K562 (cell line): ENCODE data around the gene ISYNA1. TPM values are rescaled to one million over a fixed set of nuclear protein-coding genes. Genes with fewer than 3 reads are reported as not detected.

ENCODE experiments used
- ATAC-seq: fragments of 200-7000 bp; cut with Tn5 transposase; 3 replicates; pipeline ENCODE4 v1.9.1; 2020; ENCODE audit warnings: moderate library complexity
- BruUV-seq: library from RNA; stranded (reverse); fragments of 400-500 nt; replicated peaks from 2 replicates; lab custom pipeline; 2021; lab: Mats Ljungman, UMichigan
- CTCF ChIA-PET: fragments of 300-600 bp; formaldehyde crosslinking; extraction: SDS; loops from one replicate; lab custom pipeline; 2021; ENCODE audit warnings: low intra/inter-chr PET ratio; lab: Yijun Ruan, JAX
- POLR2A ChIA-PET: fragments of 300-600, 350-650 bp; sonication (Branson Sonifier 250); formaldehyde crosslinking; extraction: SDS; loops from one replicate; lab custom pipeline; 2021; ENCODE audit warnings: antibody characterized with exemption, inconsistent platforms; lab: Yijun Ruan, JAX
- DNase-seq, 4 experiments: peaks; one replicate each; pipeline versions ENCODE4 v3.0.0 to v3.0.0-alpha.2; 2011 to 2018; ENCODE audit warnings: low spot score in 3 of 4, mixed read lengths in 3 of 4; ENCODE audit errors: extremely low read depth in 1 of 4
- FAIRE-seq: peaks from 2 replicates; lab custom pipeline; 2011; peaks lifted over from hg19 to GRCh38; lab: Jason Lieb, UNC
- H2AFZ ChIP-seq: 2 replicates; pipeline ENCODE4 v1.6.0; 2011; ENCODE audit warnings: low read depth, low read length, control low read depth, inconsistent platforms
- H3K27ac ChIP-seq: fragments of 200-600 bp; 3 replicates; pipeline ENCODE4 v1.8.0; 2011; ENCODE audit warnings: low read depth, mild to moderate bottlenecking, control low read depth, inconsistent platforms, low read length, moderate library complexity, mixed read lengths; ENCODE audit errors: extremely low read depth
- H3K27me3 ChIP-seq, 2 experiments: fragments of 300-600 bp in 1 of 2; 2 replicates in 1 of 2; 3 replicates in 1 of 2; pipeline versions ENCODE4 v1.6.0 to v1.8.0; 2011; ENCODE audit warnings: inconsistent platforms in 2 of 2, low read length in 2 of 2, mild to moderate bottlenecking in 1 of 2, mixed read lengths in 1 of 2, moderate library complexity in 1 of 2; ENCODE audit not compliant: control insufficient read depth in 2 of 2, insufficient read depth in 2 of 2
- H3K36me3 ChIP-seq: fragments of 300-600 bp; 3 replicates; pipeline ENCODE4 v1.8.0; 2011; ENCODE audit warnings: mild to moderate bottlenecking, low read length, inconsistent platforms; ENCODE audit not compliant: control insufficient read depth, insufficient read depth
- H3K4me1 ChIP-seq, 2 experiments: fragments of 200-600 bp in 1 of 2; replicated peaks in 1 of 2; 2 replicates in 1 of 2; 3 replicates in 1 of 2; pipeline versions ENCODE4 v1.5.1 to v1.8.0; 2011; ENCODE audit warnings: inconsistent platforms in 2 of 2, low read length in 2 of 2, mild to moderate bottlenecking in 1 of 2, mixed read lengths in 1 of 2, moderate library complexity in 1 of 2; ENCODE audit not compliant: control insufficient read depth in 2 of 2, insufficient read depth in 2 of 2
- H3K4me2 ChIP-seq: 2 replicates; pipeline ENCODE4 v1.6.1; 2011; ENCODE audit warnings: low read length, control low read depth, inconsistent platforms, mixed read lengths; ENCODE audit not compliant: insufficient read depth
- H3K4me3 ChIP-seq: fragments of 200-600 bp; sonication (generic), shearing (Covaris generic); 2 replicates; pipeline ENCODE4 v1.5.1; 2016; ENCODE audit warnings: control low read depth, inconsistent platforms
- H3K79me2 ChIP-seq: fragments of 200-600 bp; 3 replicates; pipeline ENCODE4 v1.8.0; 2011; ENCODE audit warnings: low read length, inconsistent platforms; ENCODE audit not compliant: control insufficient read depth, insufficient read depth
- H3K9ac ChIP-seq, 2 experiments: 2 replicates each; pipeline versions ENCODE4 v1.6.0 to v1.6.1; 2011; ENCODE audit warnings: low read depth in 2 of 2, low read length in 2 of 2, control low read depth in 1 of 2, inconsistent platforms in 1 of 2, mild to moderate bottlenecking in 1 of 2, mixed read lengths in 1 of 2; ENCODE audit not compliant: insufficient read depth in 1 of 2
- H3K9me1 ChIP-seq: one replicate; pipeline ENCODE4 v1.6.0; 2011; ENCODE audit warnings: inconsistent platforms, mild to moderate bottlenecking, low read length, moderate library complexity; ENCODE audit not compliant: control insufficient read depth, insufficient read depth
- H3K9me3 ChIP-seq: replicated peaks from 2 replicates; pipeline ENCODE4 v1.5.1; 2011; ENCODE audit warnings: low read depth, low read length, inconsistent platforms; ENCODE audit not compliant: control insufficient read depth, insufficient read depth
- H4K20me1 ChIP-seq: replicated peaks from 2 replicates; pipeline ENCODE4 v1.6.1; 2011; ENCODE audit warnings: low read length, inconsistent platforms, mixed read lengths; ENCODE audit not compliant: control insufficient read depth, insufficient read depth
- EGR1 ChIP-seq: fragments of 450-650 bp; conservative IDR thresholded peaks from 2 replicates; pipeline ENCODE4 v1.6.1; 2017; ENCODE audit warnings: mild to moderate bottlenecking
- GTF2E2 ChIP-seq: fragments of 200-800 bp; sonication (Bioruptor generic); IDR thresholded peaks from 2 replicates; pipeline ENCODE4 v1.6.1; 2016; ENCODE audit warnings: missing genetic modification characterization, missing compliant biosample characterization
- HNRNPUL1 ChIP-seq: fragments of 200-400 bp; formaldehyde crosslinking; IDR thresholded peaks from 2 replicates; pipeline ENCODE4 v1.6.1; 2017; ENCODE audit warnings: low read length
- RBFOX2 ChIP-seq: fragments of 200-400 bp; formaldehyde crosslinking; IDR thresholded peaks from 2 replicates; pipeline ENCODE4 v1.6.1; 2017; ENCODE audit warnings: low read depth, mild to moderate bottlenecking, low read length, moderate library complexity
- RBM22 ChIP-seq: fragments of 200-400 bp; formaldehyde crosslinking; IDR thresholded peaks from 2 replicates; pipeline ENCODE4 v1.6.1; 2018; ENCODE audit warnings: low read length, low read depth; ENCODE audit not compliant: poor library complexity, severe bottlenecking
- RCOR1 ChIP-seq, 2 experiments: IDR thresholded peaks; 2 replicates each; pipeline ENCODE4 v1.6.1; 2012; ENCODE audit warnings: low read depth in 2 of 2, low read length in 2 of 2, borderline replicate concordance in 1 of 2, improper control_type of control experiment in 1 of 2
- SETDB1 ChIP-seq: IDR thresholded peaks from one replicate; pipeline ENCODE4 v1.6.1; 2012; ENCODE audit warnings: low read length, control low read depth, inconsistent platforms
- TBL1XR1 ChIP-seq, 2 experiments: IDR thresholded peaks; 2 replicates each; pipeline ENCODE4 v1.6.1; 2012; ENCODE audit warnings: improper control_type of control experiment in 2 of 2, low read length in 2 of 2, mild to moderate bottlenecking in 1 of 2
- TCF15 ChIP-seq: fragments of 250-450 bp; sonication (Bioruptor Pico); IDR thresholded peaks from 2 replicates; pipeline ENCODE4 v1.8.0; 2022; ENCODE audit warnings: moderate library complexity, mild to moderate bottlenecking, inconsistent platforms
- ZNF143 ChIP-seq: sonication (generic); formaldehyde crosslinking; IDR thresholded peaks from 2 replicates; pipeline ENCODE4 v1.9.0; 2022; ENCODE audit warnings: mild to moderate bottlenecking, missing genetic modification reagents
- ZNF24 ChIP-seq: fragments of 450-650 bp; IDR thresholded peaks from 2 replicates; pipeline ENCODE4 v1.6.1; 2016
- ZNF431 ChIP-seq: sonication (generic); formaldehyde crosslinking; IDR thresholded peaks from 2 replicates; pipeline ENCODE4 v1.8.0; 2022; ENCODE audit warnings: mild to moderate bottlenecking, missing genetic modification reagents
- WGBS: fragments of 100-300 bp; shearing (Covaris generic); methylation state at CpG from one replicate; pipeline ENCODE4 v1.1.6; 2016; ENCODE audit warnings: low coverage, mixed read lengths; ENCODE audit not compliant: insufficient coverage; ENCODE audit errors: missing lambda C conversion rate; 5-methylcytosine and 5-hydroxymethylcytosine counted together
- in situ Hi-C: fragments of 300-500 bp; cut with MboI; formaldehyde crosslinking; loops from 4 replicates; pipeline ENCODE4 v1.15.0; 2018; ENCODE audit warnings: inconsistent platforms, mixed read lengths
- intact Hi-C: fragments of 100-400 bp; cut with micrococcal nuclease; formaldehyde crosslinking; loops from 2 replicates; pipeline ENCODE4 v1.14.2; 2022
- polyA plus RNA-seq, 8 experiments: library from polyadenylated mRNA; depleted of rRNA in 4 of 8; stranded (reverse) in 5 of 8; unstranded in 3 of 8; fragments of >200 nt; fragmentation: Nextera tagmentation in 2 of 8; fragmentation: Illumina TruSeq in 1 of 8; extraction: Ambion mirVana in 2 of 8; extraction: Trizol in 1 of 8; gene quantifications; 2 replicates each; pipeline versions ENCODE4 v1.2.1 to v1.2.3, GENCODE V29; 2011 to 2014; ENCODE audit warnings: inconsistent platforms in 1 of 8, missing spikeins in 1 of 8
- total RNA-seq, 7 experiments: library from RNA; depleted of rRNA in 6 of 7; stranded (reverse); fragments of >200 nt in 6 of 7; fragmentation: Illumina TruSeq in 2 of 7; extraction: Trizol in 2 of 7; gene quantifications; 2 replicates each; pipeline versions ENCODE4 v1.2.1 to v1.2.3, GENCODE V29; 2011 to 2021; ENCODE audit warnings: low replicate concordance in 1 of 7

ISYNA1 gene
- total and polyA plus RNA-seq, 9 of the 15 experiments (the other 6 are each of a cell fraction or from before 2014, with no cell fraction given), result 21.8 to 460 (median 93.2) TPM

- no peak for TF ChIP-seq TBL1XR1 (IDR thresholded peaks at IDR 0.05; ENCODE audit: low read length in 2 of 2)
Measured at GRCh38 chr19:18425515-18426415, 12.2 kb downstream of the ISYNA1 start (continued).

GRCh38 chr19:18424890-18425514 lies 12.9 kb downstream of the ISYNA1 start:
- Histone ChIP-seq H3K9ac (peak overlapping the region in 1 of 2 experiments; percentile 56; a peak in 2 of 4 replicates), H3K4me1 (peaks cover 33 to 98% of the 10 kb centered on the region in 2 experiments), H3K36me3 (peaks cover 62% of the 10 kb centered on the region; the same call in 2 of the 3 replicates), H3K9me1 (no peaks in the 10 kb centered on the region), H3K27me3 (no peaks in the 10 kb centered on the region), H2AFZ (no peak overlapping the region), H3K79me2 (peaks cover 80% of the 10 kb centered on the region), H3K4me3 (no peak overlapping the region), H3K4me2 (no peak overlapping the region), H3K9me3 (no peaks in the 10 kb centered on the region), H3K27ac (no peak overlapping the region), H4K20me1 (peaks cover 23% of the 10 kb centered on the region)
- ChIA-PET CTCF (no interaction called here), POLR2A (interaction anchor here (0.6 to 1.0 kb wide), 4 partner anchors 9 to 145 kb away, joined by 3 to 5 read pairs (median 4); no protein-coding TSS in a partner anchor)
- no peak for ATAC-seq
- DNase-seq, result no peak
- intact Hi-C loops, result no loop called here
- no TSS peak for BruUV-seq
- 86% methylated on average over 10 of the region's 17 CpGs for WGBS
- FAIRE-seq, result no peak
- in situ Hi-C loops, result no loop called here
- TF ChIP-seq EGR1, result 0 out of 2 replicates have a peak, but pooled peaks have one; percentile 14
- no peak for TF ChIP-seq RBM22
- TF ChIP-seq ZNF24, result no peak
- no peak for TF ChIP-seq ZNF143
- no peak for TF ChIP-seq RCOR1 (IDR thresholded peaks at IDR 0.05; ENCODE audit: borderline replicate concordance in 1 of 2, low read depth in 2 of 2, low read length in 2 of 2)
- TF ChIP-seq GTF2E2 (tag), result no peak
- TF ChIP-seq TCF15 (CRISPR knock-in tag), result no peak
- no peak for TF ChIP-seq SETDB1
- no peak for TF ChIP-seq HNRNPUL1
- peak; percentile 44 for TF ChIP-seq RBFOX2
- no peak for TF ChIP-seq ZNF431
